Erythroblast (primary cell): ENCODE data around the gene CNOT11.
"Not testable (repeated sequence)": the region's sequence is repeated elsewhere in the genome, so short reads cannot be mapped to it uniquely, and the experiment has no call there.

ENCODE experiments used
- DNase-seq, 2 experiments: peaks; one replicate each; lab custom pipeline; 2025; lab: John Stamatoyannopoulos, UW
- GATA1 ChIP-seq: IDR thresholded peaks from 2 replicates; pipeline ENCODE4 v1.6.1; 2011; ENCODE audit warnings: low read depth, mild to moderate bottlenecking, control low read depth, low read length, moderate library complexity
- POLR2A ChIP-seq: IDR thresholded peaks from 2 replicates; pipeline ENCODE4 v1.6.1; 2011; ENCODE audit warnings: mild to moderate bottlenecking, low read length

The CNOT11 gene

GRCh38 chr2:101238930-101239759 lies 13.5 kb upstream of the CNOT11 start:
- no peak for DNase-seq
- no peak for TF ChIP-seq POLR2A

DNA sequence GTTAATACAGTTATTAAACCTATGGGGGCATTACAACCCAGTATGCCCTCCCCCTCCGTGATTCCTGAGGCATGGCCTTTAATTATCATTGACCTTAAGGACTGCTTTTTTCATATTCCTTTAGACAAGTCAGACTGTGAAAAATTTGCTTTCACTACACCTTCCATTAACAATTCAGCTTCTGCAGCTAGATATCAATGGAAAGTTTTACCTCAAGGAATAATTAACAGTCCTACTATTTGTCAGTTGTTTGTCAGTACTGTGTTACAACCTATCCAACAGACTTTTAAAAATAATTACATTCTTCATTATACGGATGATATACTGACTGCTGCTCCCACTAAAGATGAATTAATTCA lies 12.9 kb upstream of the CNOT11 start:
- DNase-seq: not testable (repeated sequence)

DNA sequence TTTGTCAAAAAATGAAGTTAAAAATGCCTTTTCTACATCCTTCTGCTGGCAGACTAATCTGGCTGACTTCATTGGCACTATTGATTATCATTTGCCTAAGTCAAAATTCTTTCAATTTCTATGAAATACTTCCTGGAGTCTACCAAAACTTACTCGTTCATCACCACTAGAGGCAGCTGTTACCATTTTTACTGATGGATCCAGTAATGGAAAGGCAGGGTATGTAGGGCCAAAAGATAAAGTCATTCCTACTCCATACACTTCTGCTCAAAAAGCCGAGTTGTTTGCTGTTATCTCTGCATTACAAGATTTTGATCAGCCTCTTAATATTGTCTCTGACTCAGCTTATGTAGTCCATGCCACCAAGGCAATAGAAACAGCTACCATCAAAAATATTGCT lies 12.0 kb upstream of the CNOT11 start:
- DNase-seq: peak; percentile 21 to 29

- TF ChIP-seq POLR2A (no peak), GATA1 (no peak)
- DNase-seq: no peak
Measured at GRCh38 chr2:101241158-101241557, 11.5 kb upstream of the CNOT11 start.

DNA sequence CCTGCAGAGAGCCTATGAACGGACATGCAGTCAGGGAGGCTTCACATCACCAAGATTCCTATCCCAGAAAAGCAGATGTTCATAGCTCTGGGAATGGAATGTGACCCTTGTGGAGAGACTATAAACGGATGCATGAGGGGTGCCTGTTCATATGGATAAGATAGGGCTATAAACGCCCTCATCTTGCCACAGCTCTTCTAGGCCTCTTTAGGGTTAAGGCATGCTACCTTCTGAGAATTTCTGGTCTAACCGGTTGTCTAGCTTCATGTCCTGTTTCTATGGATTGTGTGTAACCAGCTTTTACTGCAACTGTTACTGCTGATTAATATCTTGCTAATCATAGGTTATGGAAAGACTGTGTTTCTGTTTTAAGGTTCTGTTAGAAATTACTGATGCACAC lies 8.3 kb upstream of the CNOT11 start:
- not testable (repeated sequence) for DNase-seq

- DNase-seq: not testable (repeated sequence)
Measured at GRCh38 chr2:101244899-101245298, 7.8 kb upstream of the CNOT11 start.

- DNase-seq: not testable (repeated sequence)
Measured at GRCh38 chr2:101245468-101245867, 7.2 kb upstream of the CNOT11 start.

GRCh38 chr2:101248756-101249155 lies 3.9 kb upstream of the CNOT11 start:
- DNase-seq: peak in 1 of 2 experiments; percentile 16

- TF ChIP-seq GATA1 (no peak), POLR2A (no peak)
Measured at GRCh38 chr2:101249826-101250225, 2.9 kb upstream of the CNOT11 start.

GRCh38 chr2:101251246-101251781 lies 1.4 kb upstream of the CNOT11 start:
- DNase-seq: not testable (repeated sequence)

More at GRCh38 chr2:101249826-101250225, 2.9 kb upstream of the CNOT11 start:
- DNase-seq: no peak

- DNase-seq: peak; percentile 26 to 33
- no peak for TF ChIP-seq POLR2A
- TF ChIP-seq GATA1: no peak
Measured at GRCh38 chr2:101251844-101252407, 760 bp upstream of the CNOT11 start.

DNA sequence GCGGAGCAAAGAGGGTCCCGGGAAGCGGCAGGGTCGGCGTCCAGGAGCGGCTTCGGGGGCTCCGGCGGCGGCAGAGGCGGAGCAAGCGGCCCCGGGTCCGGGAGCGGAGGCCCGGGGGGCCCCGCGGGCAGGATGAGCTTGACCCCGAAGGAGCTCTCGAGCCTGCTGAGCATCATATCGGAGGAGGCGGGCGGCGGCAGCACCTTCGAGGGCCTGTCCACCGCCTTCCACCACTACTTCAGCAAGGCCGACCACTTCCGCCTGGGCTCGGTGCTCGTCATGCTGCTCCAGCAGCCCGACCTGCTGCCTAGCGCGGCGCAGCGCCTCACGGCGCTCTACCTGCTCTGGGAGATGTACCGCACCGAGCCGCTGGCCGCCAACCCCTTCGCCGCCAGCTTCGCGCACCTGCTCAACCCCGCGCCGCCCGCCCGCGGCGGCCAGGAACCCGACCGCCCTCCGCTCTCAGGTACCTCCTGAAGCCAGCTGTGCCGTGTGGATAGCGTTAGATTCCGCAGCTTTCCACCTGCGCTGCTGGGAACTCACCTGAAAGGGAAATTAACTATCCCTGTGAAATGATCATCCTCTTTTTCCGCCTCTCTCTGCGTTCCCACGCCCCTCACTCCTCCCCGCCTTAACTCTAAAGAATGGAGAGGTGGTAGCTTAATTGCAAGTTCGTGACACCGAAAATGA lies 472 bp downstream of the CNOT11 start:
- DNase-seq: peak; percentile 81 to 87
- TF ChIP-seq POLR2A: no peak
- no peak for TF ChIP-seq GATA1

- DNase-seq: peak; percentile 46 to 59
- TF ChIP-seq GATA1 (no peak), POLR2A (no peak)
Measured at GRCh38 chr2:101253703-101254450, 1.2 kb downstream of the CNOT11 start.

DNA sequence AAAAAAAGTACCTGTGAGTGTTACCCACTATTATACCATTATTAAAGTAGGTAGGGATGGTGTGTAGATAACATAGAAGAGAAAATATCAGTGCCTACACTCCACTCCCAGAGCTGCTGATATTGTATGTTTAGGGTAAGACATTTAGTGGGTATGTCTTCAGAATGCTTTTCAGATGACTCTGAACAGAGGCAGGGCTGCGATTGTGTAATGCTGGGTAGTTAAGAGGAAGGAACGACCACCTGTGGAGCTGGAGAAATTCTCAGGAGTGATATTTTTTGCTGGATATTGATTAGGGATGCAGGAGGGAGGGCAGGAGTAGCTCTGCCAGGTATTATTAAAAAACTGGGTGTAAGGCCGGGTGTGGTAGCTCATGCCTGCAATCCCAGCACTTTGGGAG lies 2.8 kb downstream of the CNOT11 start:
- DNase-seq: no peak
- no peak for TF ChIP-seq POLR2A
